SK-N-SH (cell line): Measurements from ENCODE around the gene TM4SF4. TPM values are rescaled to one million over a fixed set of nuclear protein-coding genes. Genes with fewer than 3 reads are reported as not detected.

Experiments used
- CTCF ChIA-PET: fragments of 300-600, 350-600 bp; formaldehyde crosslinking; extraction: SDS; loops from one replicate; lab custom pipeline; 2021; lab: Yijun Ruan, JAX
- POLR2A ChIA-PET: fragments of 350-600 bp; sonication (Branson Sonifier 250); formaldehyde crosslinking; extraction: SDS; loops from one replicate; lab custom pipeline; 2020; ENCODE audit warnings: antibody characterized with exemption, inconsistent platforms; lab: Yijun Ruan, JAX
- DNase-seq: peaks from one replicate; pipeline ENCODE4 v3.0.0; 2012
- H2AFZ ChIP-seq: fragments of 200-600 bp; sonication (generic); 2 replicates; pipeline ENCODE4 v1.8.1; 2016; ENCODE audit warnings: antibody characterized with exemption, mild to moderate bottlenecking, low read depth
- H3F3A ChIP-seq: fragments of 200-600 bp; sonication (generic); replicated peaks from 2 replicates; pipeline ENCODE3; 2016; ENCODE audit warnings: antibody characterized with exemption, mild to moderate bottlenecking; ENCODE audit not compliant: insufficient read depth
- H3K27ac ChIP-seq, 2 experiments: fragments of 200-500 bp in 1 of 2; fragments of 200-600 bp in 1 of 2; sonication (Bioruptor generic) in 1 of 2; sonication (generic), shearing (Covaris generic) in 1 of 2; 2 replicates each; pipeline versions ENCODE4 v1.5.1 to v1.6.1; 2014 to 2016; ENCODE audit warnings: low read depth in 2 of 2, inconsistent platforms in 1 of 2, low read length in 1 of 2, mild to moderate bottlenecking in 1 of 2, mixed read lengths in 1 of 2
- H3K27me3 ChIP-seq: fragments of 200-600 bp; sonication (generic), shearing (Covaris generic); 2 replicates; pipeline ENCODE4 v1.6.1; 2016; ENCODE audit warnings: mixed run types; ENCODE audit not compliant: insufficient read depth
- H3K36me3 ChIP-seq, 2 experiments: fragments of 200-500 bp in 1 of 2; fragments of 200-600 bp in 1 of 2; sonication (Bioruptor generic) in 1 of 2; sonication (generic) in 1 of 2; replicated peaks in 1 of 2; 2 replicates each; pipeline versions ENCODE3 to v1.5.1; 2014 to 2016; ENCODE audit warnings: low read length in 1 of 2, mild to moderate bottlenecking in 1 of 2; ENCODE audit not compliant: insufficient read depth in 2 of 2, control insufficient read depth in 1 of 2
- H3K4me1 ChIP-seq, 2 experiments: fragments of 200-500 bp in 1 of 2; fragments of 200-600 bp in 1 of 2; sonication (Bioruptor generic) in 1 of 2; sonication (generic), shearing (Covaris generic) in 1 of 2; 2 replicates each; pipeline versions ENCODE4 v1.5.1 to v1.6.1; 2014 to 2016; ENCODE audit warnings: low read depth in 1 of 2, low read length in 1 of 2, mixed run types in 1 of 2; ENCODE audit not compliant: insufficient read depth in 2 of 2, control insufficient read depth in 1 of 2
- H3K4me2 ChIP-seq: fragments of 200-600 bp; sonication (generic), shearing (Covaris generic); 2 replicates; pipeline ENCODE4 v1.6.1; 2017; ENCODE audit warnings: mixed run types
- H3K4me3 ChIP-seq, 2 experiments: fragments of 200-500 bp in 1 of 2; fragments of 200-600 bp in 1 of 2; sonication (Bioruptor generic) in 1 of 2; sonication (generic), shearing (Covaris generic) in 1 of 2; 2 replicates each; pipeline versions ENCODE4 v1.5.1 to v1.8.1; 2014 to 2016; ENCODE audit warnings: low read depth in 2 of 2, inconsistent platforms in 1 of 2, low read length in 1 of 2, mild to moderate bottlenecking in 1 of 2, mixed read lengths in 1 of 2, moderate library complexity in 1 of 2
- H3K79me2 ChIP-seq: fragments of 200-600 bp; sonication (generic); 2 replicates; pipeline ENCODE4 v1.8.1; 2017; ENCODE audit warnings: mild to moderate bottlenecking; ENCODE audit not compliant: insufficient read depth
- H3K9ac ChIP-seq: fragments of 200-600 bp; sonication (generic); 2 replicates; pipeline ENCODE4 v1.6.1; 2017; ENCODE audit warnings: mixed run types
- H3K9me2 ChIP-seq: fragments of 200-600 bp; sonication (generic); 2 replicates; pipeline ENCODE4 v1.6.1; 2017; ENCODE audit warnings: mixed run types
- H3K9me3 ChIP-seq: fragments of 200-600 bp; sonication (generic); 2 replicates; pipeline ENCODE4 v1.6.1; 2017; ENCODE audit warnings: mixed run types, mild to moderate bottlenecking, moderate library complexity
- H4K20me1 ChIP-seq: fragments of 200-600 bp; sonication (generic); 2 replicates; pipeline ENCODE4 v1.6.1; 2017; ENCODE audit warnings: mild to moderate bottlenecking, mixed run types; ENCODE audit not compliant: insufficient read depth
- CHD2 ChIP-seq: fragments of 150-350 bp; IDR thresholded peaks from 2 replicates; pipeline ENCODE4 v1.6.1; 2018; ENCODE audit warnings: low read length; ENCODE audit not compliant: partially characterized antibody
- FOSL2 ChIP-seq: IDR thresholded peaks from 2 replicates; pipeline ENCODE4 v1.4.0; 2012; ENCODE audit warnings: low read depth, mild to moderate bottlenecking, moderate library complexity, borderline replicate concordance
- GABPA ChIP-seq: IDR thresholded peaks from 2 replicates; pipeline ENCODE4 v1.4.0; 2012; ENCODE audit warnings: low read depth, mild to moderate bottlenecking
- GATA2 ChIP-seq: sonication (generic); formaldehyde crosslinking; IDR thresholded peaks from 2 replicates; pipeline ENCODE4 v1.5.0; 2020; ENCODE audit warnings: mild to moderate bottlenecking, missing genetic modification reagents
- IRF3 ChIP-seq: fragments of 150-350 bp; IDR thresholded peaks from 2 replicates; pipeline ENCODE4 v1.6.1; 2016; ENCODE audit warnings: mild to moderate bottlenecking, low read depth, low read length
- MEF2A ChIP-seq: IDR thresholded peaks from 2 replicates; pipeline ENCODE4 v1.4.0; 2012; ENCODE audit warnings: low read depth, borderline replicate concordance
- MXI1 ChIP-seq: IDR thresholded peaks from 2 replicates; pipeline ENCODE4 v1.6.1; 2012; ENCODE audit warnings: mild to moderate bottlenecking, low read depth, low read length, improper control_type of control experiment
- POLR2AphosphoS5 ChIP-seq: IDR thresholded peaks from 2 replicates; pipeline ENCODE4 v1.6.1; 2012; ENCODE audit warnings: low read depth, low read length
- RAD21 ChIP-seq: IDR thresholded peaks from 2 replicates; pipeline ENCODE4 v1.6.1; 2012; ENCODE audit warnings: mild to moderate bottlenecking, low read length
- RCOR1 ChIP-seq: fragments of 150-350 bp; IDR thresholded peaks from 2 replicates; pipeline ENCODE4 v1.6.1; 2017; ENCODE audit warnings: antibody characterized with exemption, low read length
- REST ChIP-seq: IDR thresholded peaks from 2 replicates; pipeline ENCODE4 v1.6.1; 2012; ENCODE audit warnings: mild to moderate bottlenecking, low read depth, low read length, moderate library complexity
- RFX5 ChIP-seq: IDR thresholded peaks from 2 replicates; pipeline ENCODE4 v1.6.1; 2012; ENCODE audit warnings: mild to moderate bottlenecking, improper control_type of control experiment, low read length
- SIN3A ChIP-seq: IDR thresholded peaks from 2 replicates; pipeline ENCODE4 v1.6.1; 2012; ENCODE audit warnings: low read depth, mild to moderate bottlenecking, low read length, moderate library complexity, borderline replicate concordance
- TCF12 ChIP-seq: IDR thresholded peaks from 2 replicates; pipeline ENCODE4 v1.4.0; 2012
- WGBS: methylation state at CpG from one replicate; pipeline ENCODE4 v1.1.6; 2017; ENCODE audit warnings: low lambda C conversion rate; 5-methylcytosine and 5-hydroxymethylcytosine counted together
- polyA plus RNA-seq, 3 experiments: library from polyadenylated mRNA; depleted of rRNA; stranded (reverse); fragments of >200 nt; gene quantifications; 2 replicates each; pipeline ENCODE4 v1.2.3, GENCODE V29; 2012
- TF ChIP-seq, protein P1 (sequence below): fragments of 200-600 bp; sonication (generic); IDR thresholded peaks from 2 replicates; pipeline ENCODE4 v1.6.1; 2017; ENCODE audit warnings: antibody characterized with exemption, mild to moderate bottlenecking, moderate library complexity
- TF ChIP-seq, protein P2 (sequence below): IDR thresholded peaks from 2 replicates; pipeline ENCODE4; 2012
- TF ChIP-seq, protein P3 (sequence below): IDR thresholded peaks from 2 replicates; pipeline ENCODE4 v1.4.0; 2012; ENCODE audit warnings: low read depth
- TF ChIP-seq, protein P4 (sequence below): IDR thresholded peaks from 2 replicates; pipeline ENCODE4 v1.4.0; 2012; ENCODE audit warnings: low read depth, borderline replicate concordance

Gene TM4SF4
- polyA plus RNA-seq, 1 of the 3 experiments (the other 2 are of a cell fraction) = 0.08 TPM

DNA sequence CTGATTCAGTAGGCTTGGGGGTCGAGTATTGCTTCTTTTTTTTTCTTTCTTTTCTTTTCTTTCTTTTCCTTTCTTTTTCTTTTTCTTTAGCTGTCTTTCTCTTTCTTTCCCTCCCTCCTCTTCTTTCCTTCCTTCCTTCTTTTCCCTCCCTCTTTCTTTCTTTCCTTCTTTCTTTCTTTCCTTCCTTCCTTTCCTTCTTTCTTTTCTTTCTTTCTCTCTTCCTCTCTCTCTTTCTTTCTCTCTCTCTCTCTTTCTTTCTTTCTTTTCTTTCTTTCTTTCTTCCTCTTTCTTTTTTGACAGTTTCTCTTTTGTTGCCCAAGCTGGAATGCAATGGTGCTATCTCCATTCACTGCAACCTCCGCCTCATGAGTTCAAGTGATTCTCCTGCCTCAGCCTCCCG, 36.0 kb downstream of the TM4SF4 start:
- H3K27me3 ChIP-seq = no peaks in the 10 kb centered on the region
- no peak for TF ChIP-seq FOSL2
- TF ChIP-seq, protein P1, sequence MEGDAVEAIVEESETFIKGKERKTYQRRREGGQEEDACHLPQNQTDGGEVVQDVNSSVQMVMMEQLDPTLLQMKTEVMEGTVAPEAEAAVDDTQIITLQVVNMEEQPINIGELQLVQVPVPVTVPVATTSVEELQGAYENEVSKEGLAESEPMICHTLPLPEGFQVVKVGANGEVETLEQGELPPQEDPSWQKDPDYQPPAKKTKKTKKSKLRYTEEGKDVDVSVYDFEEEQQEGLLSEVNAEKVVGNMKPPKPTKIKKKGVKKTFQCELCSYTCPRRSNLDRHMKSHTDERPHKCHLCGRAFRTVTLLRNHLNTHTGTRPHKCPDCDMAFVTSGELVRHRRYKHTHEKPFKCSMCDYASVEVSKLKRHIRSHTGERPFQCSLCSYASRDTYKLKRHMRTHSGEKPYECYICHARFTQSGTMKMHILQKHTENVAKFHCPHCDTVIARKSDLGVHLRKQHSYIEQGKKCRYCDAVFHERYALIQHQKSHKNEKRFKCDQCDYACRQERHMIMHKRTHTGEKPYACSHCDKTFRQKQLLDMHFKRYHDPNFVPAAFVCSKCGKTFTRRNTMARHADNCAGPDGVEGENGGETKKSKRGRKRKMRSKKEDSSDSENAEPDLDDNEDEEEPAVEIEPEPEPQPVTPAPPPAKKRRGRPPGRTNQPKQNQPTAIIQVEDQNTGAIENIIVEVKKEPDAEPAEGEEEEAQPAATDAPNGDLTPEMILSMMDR = no peak
- TF ChIP-seq MEF2A = no peak
- no peak for TF ChIP-seq IRF3
- TF ChIP-seq, protein P2, sequence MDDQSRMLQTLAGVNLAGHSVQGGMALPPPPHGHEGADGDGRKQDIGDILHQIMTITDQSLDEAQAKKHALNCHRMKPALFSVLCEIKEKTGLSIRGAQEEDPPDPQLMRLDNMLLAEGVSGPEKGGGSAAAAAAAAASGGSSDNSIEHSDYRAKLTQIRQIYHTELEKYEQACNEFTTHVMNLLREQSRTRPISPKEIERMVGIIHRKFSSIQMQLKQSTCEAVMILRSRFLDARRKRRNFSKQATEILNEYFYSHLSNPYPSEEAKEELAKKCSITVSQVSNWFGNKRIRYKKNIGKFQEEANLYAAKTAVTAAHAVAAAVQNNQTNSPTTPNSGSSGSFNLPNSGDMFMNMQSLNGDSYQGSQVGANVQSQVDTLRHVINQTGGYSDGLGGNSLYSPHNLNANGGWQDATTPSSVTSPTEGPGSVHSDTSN = no peak
- TF ChIP-seq GATA2 (CRISPR knock-in tag) = no peak
- no peak for TF ChIP-seq POLR2AphosphoS5
- no peak for TF ChIP-seq CHD2
- no peak for TF ChIP-seq RAD21
- TF ChIP-seq RCOR1 = no peak
- TF ChIP-seq, protein P3, sequence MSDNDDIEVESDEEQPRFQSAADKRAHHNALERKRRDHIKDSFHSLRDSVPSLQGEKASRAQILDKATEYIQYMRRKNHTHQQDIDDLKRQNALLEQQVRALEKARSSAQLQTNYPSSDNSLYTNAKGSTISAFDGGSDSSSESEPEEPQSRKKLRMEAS = no peak
- no peak for DNase-seq
- H3K27ac ChIP-seq = no peak overlapping the region
- peaks cover 0 to 21% of the 10 kb centered on the region in 2 experiments; a peak in 1 of 4 replicates for H3K4me1 ChIP-seq
- H3K4me3 ChIP-seq = no peak overlapping the region
- 61% methylated on average over 3 of the region's 3 CpGs for whole genome bisulfite sequencing
- H3K4me2 ChIP-seq = no peak overlapping the region
- H4K20me1 ChIP-seq = no peaks in the 10 kb centered on the region
- no peaks in the 10 kb centered on the region for H3K79me2 ChIP-seq
- no peaks in the 10 kb centered on the region for H3K9me3 ChIP-seq
- H3K36me3 ChIP-seq = no peaks in the 10 kb centered on the region
- H2AFZ ChIP-seq = no peak overlapping the region
- CTCF ChIA-PET = interaction anchor here (0.9 to 3.7 kb wide), 8 partner anchors 8 to 261 kb away, joined by 3 to 20 read pairs (median 4); no protein-coding TSS in a partner anchor
- no peak overlapping the region for H3K9ac ChIP-seq
- POLR2A ChIA-PET = no interaction called here
- no peaks in the 10 kb centered on the region for H3K9me2 ChIP-seq
- H3F3A ChIP-seq = peaks cover 34% of the 10 kb centered on the region

DNA sequence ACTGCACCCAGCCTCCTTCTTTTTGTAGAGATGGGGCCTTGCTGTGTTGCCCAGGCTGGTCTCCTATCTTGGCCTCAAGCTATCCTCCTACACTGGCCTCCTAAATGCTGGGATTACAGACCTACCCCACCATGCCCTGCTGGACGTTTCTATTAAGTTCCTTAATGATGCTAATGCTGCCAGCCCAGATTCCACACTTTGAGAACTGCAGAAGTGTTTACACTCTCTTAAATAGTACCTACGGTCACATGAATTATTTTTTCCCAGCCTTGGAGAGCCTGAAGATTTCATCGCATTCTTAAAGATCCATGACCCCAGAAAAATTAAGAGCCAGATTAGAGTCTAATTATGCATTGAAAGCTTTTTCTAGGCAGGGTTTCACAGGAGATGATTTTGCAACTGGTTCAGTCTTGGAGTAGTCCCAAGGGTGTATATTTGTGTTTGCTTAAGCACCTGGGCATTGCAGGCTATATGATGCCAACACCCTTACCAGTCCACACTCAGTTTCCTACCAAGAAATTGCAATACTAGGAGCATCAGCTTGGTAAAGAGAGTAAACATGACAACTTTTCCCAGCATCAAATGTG, 36.6 kb downstream of the TM4SF4 start:
- Histone ChIP-seq H3K27me3 (no peaks in the 10 kb centered on the region), H3K9me3 (no peaks in the 10 kb centered on the region), H3K79me2 (no peaks in the 10 kb centered on the region), H3K27ac (no peak overlapping the region), H3F3A (peaks cover 29% of the 10 kb centered on the region), H3K9me2 (no peaks in the 10 kb centered on the region), H3K9ac (no peak overlapping the region), H4K20me1 (no peaks in the 10 kb centered on the region), H3K4me1 (peaks cover 0 to 20% of the 10 kb centered on the region in 2 experiments; a peak in 1 of 4 replicates), H3K4me2 (no peak overlapping the region), H2AFZ (no peak overlapping the region), H3K36me3 (peaks cover 0 to 2% of the 10 kb centered on the region in 2 experiments), H3K4me3 (no peak overlapping the region)
- WGBS = 81% methylated on average over 3 of the region's 3 CpGs
- ChIA-PET POLR2A (no interaction called here), CTCF (interaction anchor here (0.6 to 3.7 kb wide), 19 partner anchors 9 to 984 kb away, joined by 3 to 20 read pairs (median 4); no protein-coding TSS in a partner anchor)
- DNase-seq = no peak
- TF ChIP-seq RCOR1 (no peak), TCF12 (no peak), MXI1 (no peak), SIN3A (no peak), GABPA (no peak), REST (no peak), RFX5 (no peak)
- TF ChIP-seq, protein P4, sequence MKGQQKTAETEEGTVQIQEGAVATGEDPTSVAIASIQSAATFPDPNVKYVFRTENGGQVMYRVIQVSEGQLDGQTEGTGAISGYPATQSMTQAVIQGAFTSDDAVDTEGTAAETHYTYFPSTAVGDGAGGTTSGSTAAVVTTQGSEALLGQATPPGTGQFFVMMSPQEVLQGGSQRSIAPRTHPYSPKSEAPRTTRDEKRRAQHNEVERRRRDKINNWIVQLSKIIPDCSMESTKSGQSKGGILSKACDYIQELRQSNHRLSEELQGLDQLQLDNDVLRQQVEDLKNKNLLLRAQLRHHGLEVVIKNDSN = no peak
